PC-3 (cell line): Measurements from ENCODE around the gene IQGAP3. TPM values are rescaled to one million over a fixed set of nuclear protein-coding genes. Genes with fewer than 3 reads are reported as not detected.

ENCODE experiments used
- ATAC-seq: fragments of 200-7000 bp; cut with Tn5 transposase; 2 replicates; pipeline ENCODE4 v1.9.1; 2020; ENCODE audit warnings: mild to moderate bottlenecking, moderate library complexity
- BruUV-seq: library from RNA; stranded (reverse); fragments of 400-500 nt; replicated peaks from 2 replicates; lab custom pipeline; 2021; lab: Mats Ljungman, UMichigan
- CTCF ChIA-PET: fragments of 300-600 bp; sonication (Branson Sonifier 250); formaldehyde crosslinking; loops from one replicate; lab custom pipeline; 2022; ENCODE audit warnings: antibody characterized with exemption; lab: Charles Lee
- POLR2A ChIA-PET: fragments of 300-600 bp; sonication (Branson Sonifier 250); formaldehyde crosslinking; loops from one replicate; lab custom pipeline; 2022; ENCODE audit warnings: antibody characterized with exemption; ENCODE audit not compliant: unreplicated experiment; lab: Charles Lee
- DNase-seq: peaks from one replicate; pipeline ENCODE4 v3.0.0-alpha.2; 2015
- H2AFZ ChIP-seq: fragments of 300-600 bp; sonication (generic); 2 replicates; pipeline ENCODE4 v1.6.0; 2016; ENCODE audit warnings: antibody characterized with exemption, low read length
- H3F3A ChIP-seq: fragments of 300-600 bp; sonication (generic); one replicate; pipeline ENCODE4 v1.6.0; 2017; ENCODE audit warnings: antibody characterized with exemption, low read length, control low read depth, mild to moderate bottlenecking; ENCODE audit not compliant: unreplicated experiment
- H3K27ac ChIP-seq: fragments of 300-600 bp; sonication (generic); 2 replicates; pipeline ENCODE4 v1.5.1; 2016; ENCODE audit warnings: mild to moderate bottlenecking, low read length
- H3K27me3 ChIP-seq: fragments of 300-600 bp; sonication (generic); 2 replicates; pipeline ENCODE4 v1.6.1; 2016; ENCODE audit warnings: low read length, mixed read lengths
- H3K36me3 ChIP-seq: fragments of 300-600 bp; sonication (generic); 2 replicates; pipeline ENCODE4 v1.6.1; 2016; ENCODE audit warnings: low read depth, mixed run types, low read length, mixed read lengths
- H3K4me1 ChIP-seq: fragments of 300-600 bp; sonication (generic); 2 replicates; pipeline ENCODE4 v1.5.1; 2016; ENCODE audit warnings: low read length; ENCODE audit not compliant: insufficient read depth
- H3K4me2 ChIP-seq: fragments of 300-600 bp; sonication (generic); 2 replicates; pipeline ENCODE4 v1.6.0; 2016; ENCODE audit warnings: low read length
- H3K4me3 ChIP-seq: fragments of 300-600 bp; sonication (generic); 2 replicates; pipeline ENCODE4 v1.5.1; 2016; ENCODE audit warnings: mild to moderate bottlenecking, low read length, mixed read lengths
- H3K79me2 ChIP-seq: fragments of 300-600 bp; sonication (generic); 2 replicates; pipeline ENCODE4 v1.6.1; 2017; ENCODE audit warnings: low read length, mixed read lengths
- H3K9ac ChIP-seq: fragments of 300-600 bp; sonication (generic); 2 replicates; pipeline ENCODE4 v1.6.0; 2016; ENCODE audit warnings: mild to moderate bottlenecking, low read length
- H3K9me2 ChIP-seq: fragments of 300-600 bp; sonication (generic); replicated peaks from 2 replicates; pipeline ENCODE4 v1.6.1; 2016; ENCODE audit warnings: mixed run types, low read length, mixed read lengths
- H3K9me3 ChIP-seq: fragments of 300-600 bp; sonication (generic); 2 replicates; pipeline ENCODE4 v1.6.1; 2016; ENCODE audit warnings: low read length, mixed read lengths
- H4K20me1 ChIP-seq: fragments of 300-600 bp; sonication (generic); 2 replicates; pipeline ENCODE4 v1.6.1; 2016; ENCODE audit warnings: low read length, mixed read lengths
- EZH2 ChIP-seq: fragments of 300-600 bp; sonication (generic); IDR thresholded peaks from one replicate; pipeline ENCODE4 v1.6.1; 2017; ENCODE audit warnings: antibody characterized with exemption, mild to moderate bottlenecking, low read length; ENCODE audit not compliant: unreplicated experiment
- EZH2phosphoT487 ChIP-seq: fragments of 300-600 bp; sonication (generic); IDR thresholded peaks from 2 replicates; pipeline ENCODE4 v1.6.1; 2018; ENCODE audit warnings: mild to moderate bottlenecking, antibody characterized with exemption, low read length, borderline replicate concordance
- intact Hi-C: fragments of 100-400 bp; cut with micrococcal nuclease; formaldehyde crosslinking; loops from 2 replicates; pipeline ENCODE4 v1.9.0; 2023
- total RNA-seq: library from RNA; depleted of rRNA; stranded (reverse); fragments of >200 nt; gene quantifications from 2 replicates; pipeline ENCODE4 v1.2.3, GENCODE V29; 2014
- TF ChIP-seq, protein P1 (sequence below): fragments of 300-600 bp; sonication (generic); conservative IDR thresholded peaks from 2 replicates; pipeline ENCODE4 v1.5.1; 2017; ENCODE audit warnings: antibody characterized with exemption, low read depth, mild to moderate bottlenecking, low read length

The IQGAP3 gene
- total RNA-seq, 1 experiment from 2014 or later, result 54.3 TPM

DNA sequence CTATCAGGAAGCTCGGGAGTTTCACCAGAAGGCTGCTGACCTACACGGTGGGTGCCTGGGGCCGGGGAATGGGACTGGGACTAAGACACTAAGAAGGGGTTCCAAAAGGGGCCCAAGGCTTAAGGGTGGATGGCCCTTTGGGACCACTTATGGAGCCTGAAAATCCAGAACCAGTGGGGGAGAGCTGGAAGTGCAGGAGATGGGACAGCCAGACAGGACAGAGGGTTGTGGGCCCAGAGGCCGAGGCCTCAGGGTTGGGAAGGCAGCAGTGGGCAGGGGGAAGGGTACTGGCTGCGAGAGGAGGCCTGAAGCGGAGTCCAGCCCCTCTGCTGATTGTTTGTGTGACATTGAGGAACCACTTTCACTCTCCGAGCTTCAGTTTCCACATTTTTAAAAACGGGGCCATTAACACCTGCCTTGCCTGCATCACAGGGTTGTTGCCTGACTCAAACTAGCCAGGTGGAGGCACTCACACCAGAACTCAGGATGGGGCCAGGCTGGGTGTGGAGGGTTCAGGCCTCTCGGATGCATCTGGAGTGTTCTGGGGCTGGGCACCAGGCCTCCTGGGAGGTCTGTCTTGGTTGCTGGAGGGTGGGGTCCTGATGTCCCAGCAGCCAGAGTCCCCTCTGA lies 10.1 kb upstream of the IQGAP3 start:
- no TSS peak for BruUV-seq
- ChIA-PET POLR2A (no interaction called here), CTCF (no interaction called here)
- H3K9me3 ChIP-seq, result no peaks in the 10 kb centered on the region
- DNase-seq (no peak), ATAC-seq (no peak)
- TF ChIP-seq, protein P1, sequence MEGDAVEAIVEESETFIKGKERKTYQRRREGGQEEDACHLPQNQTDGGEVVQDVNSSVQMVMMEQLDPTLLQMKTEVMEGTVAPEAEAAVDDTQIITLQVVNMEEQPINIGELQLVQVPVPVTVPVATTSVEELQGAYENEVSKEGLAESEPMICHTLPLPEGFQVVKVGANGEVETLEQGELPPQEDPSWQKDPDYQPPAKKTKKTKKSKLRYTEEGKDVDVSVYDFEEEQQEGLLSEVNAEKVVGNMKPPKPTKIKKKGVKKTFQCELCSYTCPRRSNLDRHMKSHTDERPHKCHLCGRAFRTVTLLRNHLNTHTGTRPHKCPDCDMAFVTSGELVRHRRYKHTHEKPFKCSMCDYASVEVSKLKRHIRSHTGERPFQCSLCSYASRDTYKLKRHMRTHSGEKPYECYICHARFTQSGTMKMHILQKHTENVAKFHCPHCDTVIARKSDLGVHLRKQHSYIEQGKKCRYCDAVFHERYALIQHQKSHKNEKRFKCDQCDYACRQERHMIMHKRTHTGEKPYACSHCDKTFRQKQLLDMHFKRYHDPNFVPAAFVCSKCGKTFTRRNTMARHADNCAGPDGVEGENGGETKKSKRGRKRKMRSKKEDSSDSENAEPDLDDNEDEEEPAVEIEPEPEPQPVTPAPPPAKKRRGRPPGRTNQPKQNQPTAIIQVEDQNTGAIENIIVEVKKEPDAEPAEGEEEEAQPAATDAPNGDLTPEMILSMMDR, result no peak
- TF ChIP-seq EZH2phosphoT487, result no peak
- TF ChIP-seq EZH2, result no peak
- H3K4me2 ChIP-seq, result no peak overlapping the region
- no peaks in the 10 kb centered on the region for H4K20me1 ChIP-seq
- H3K27ac ChIP-seq, result no peak overlapping the region
- H3K9ac ChIP-seq, result no peak overlapping the region
- H3K36me3 ChIP-seq, result no peaks in the 10 kb centered on the region
- H3K4me1 ChIP-seq, result no peaks in the 10 kb centered on the region
- no peak overlapping the region for H3K4me3 ChIP-seq
- H3K27me3 ChIP-seq, result no peaks in the 10 kb centered on the region
- H3K9me2 ChIP-seq, result no peaks in the 10 kb centered on the region
- H3K79me2 ChIP-seq, result no peaks in the 10 kb centered on the region
- intact Hi-C loops, result no loop called here
- H3F3A ChIP-seq, result no peaks in the 10 kb centered on the region
- H2AFZ ChIP-seq, result no peak overlapping the region

DNA sequence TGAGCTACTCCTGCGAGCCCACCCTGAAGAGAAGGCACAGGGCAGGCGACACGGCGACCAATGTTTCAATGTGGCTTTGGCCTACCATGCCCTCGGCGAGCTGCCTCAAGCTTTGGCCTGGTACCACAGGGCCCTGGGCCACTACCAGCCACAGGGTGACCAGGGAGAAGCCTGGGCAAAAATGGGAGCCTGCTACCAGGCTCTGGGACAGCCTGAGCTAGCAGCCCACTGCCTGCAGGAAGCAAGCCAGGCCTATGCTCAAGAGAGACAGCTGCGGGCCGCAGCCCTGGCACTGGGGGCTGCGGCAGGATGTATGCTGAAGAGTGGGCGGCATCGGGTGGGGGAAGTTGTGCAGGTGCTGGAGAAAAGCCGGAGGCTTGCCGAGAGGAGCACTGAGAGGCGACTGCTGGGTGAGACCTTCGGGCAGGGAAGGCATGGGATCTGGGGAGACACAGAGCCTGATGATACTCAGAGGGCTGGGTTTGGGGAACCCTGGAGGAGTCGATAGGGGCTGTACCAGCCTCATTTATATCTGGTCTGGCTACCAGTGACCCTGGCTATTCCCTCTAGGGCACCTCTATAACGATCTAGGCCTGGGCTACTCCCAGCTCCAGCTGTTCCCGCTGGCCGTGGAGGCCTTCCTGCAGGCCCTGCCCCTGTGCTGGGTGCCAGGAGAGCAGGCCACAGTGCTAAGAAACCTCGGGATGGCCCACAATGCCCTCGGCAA lies 9.5 kb upstream of the IQGAP3 start:
- Histone ChIP-seq H3K4me1 (no peaks in the 10 kb centered on the region), H3K9me3 (no peaks in the 10 kb centered on the region), H3K4me2 (no peak overlapping the region), H3K4me3 (no peak overlapping the region), H3K36me3 (no peaks in the 10 kb centered on the region), H3K27me3 (no peaks in the 10 kb centered on the region), H3F3A (no peaks in the 10 kb centered on the region), H3K9me2 (no peaks in the 10 kb centered on the region), H3K79me2 (no peaks in the 10 kb centered on the region), H4K20me1 (no peaks in the 10 kb centered on the region), H2AFZ (no peak overlapping the region), H3K27ac (no peak overlapping the region), H3K9ac (no peak overlapping the region)
- CTCF ChIA-PET, result no interaction called here
- intact Hi-C loops, result no loop called here
- BruUV-seq, result no TSS peak
- POLR2A ChIA-PET, result no interaction called here
- no peak for ATAC-seq
- no peak for TF ChIP-seq EZH2phosphoT487
- TF ChIP-seq, protein P1, result no peak
- no peak for TF ChIP-seq EZH2
- no peak for DNase-seq

DNA sequence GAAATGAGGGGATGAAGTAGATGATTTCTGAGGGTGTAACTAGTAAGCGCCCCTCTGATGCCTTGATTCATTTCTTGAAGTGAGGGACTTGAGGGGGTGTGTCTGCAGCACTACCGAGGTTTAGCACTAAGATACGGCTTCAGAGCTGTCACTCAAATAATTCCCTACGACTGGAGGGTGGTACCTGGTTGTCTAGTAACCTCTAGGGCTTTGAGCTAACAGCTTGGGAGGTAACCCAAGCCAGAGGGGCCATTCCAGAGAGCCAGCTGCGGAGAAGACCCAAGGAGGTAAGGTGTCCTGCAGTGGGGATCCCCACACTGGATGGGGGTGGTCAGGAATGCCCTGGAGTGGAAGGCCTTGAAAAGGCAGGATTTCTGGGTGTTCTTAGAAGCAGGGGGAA lies 7.1 kb upstream of the IQGAP3 start, which contains the start of gene TTC24:
Gene TTC24, plus strand, starts transcription at position 252 of the 400 bp plus-strand sequence. CDS start 1,642 bp downstream, outside the sequence.
- H3K9me3 ChIP-seq, result no peaks in the 10 kb centered on the region
- H3K4me1 ChIP-seq, result no peaks in the 10 kb centered on the region
- no TSS peak for BruUV-seq
- H3K27ac ChIP-seq, result no peak within 1 kb of the TSS
- CTCF ChIA-PET, result no interaction called here
- no peak within 1 kb of the TSS for H3K4me2 ChIP-seq
- no peaks in the 10 kb centered on the region for H3F3A ChIP-seq
- H3K9me2 ChIP-seq, result no peaks in the 10 kb centered on the region
- H3K27me3 ChIP-seq, result no peaks in the 10 kb centered on the region
- no peak for ATAC-seq
- no peak within 1 kb of the TSS for H3K4me3 ChIP-seq
- POLR2A ChIA-PET, result no interaction called here
- no peaks in the 10 kb centered on the region for H3K79me2 ChIP-seq
- no peaks in the 10 kb centered on the region for H3K36me3 ChIP-seq
- intact Hi-C loops, result no loop called here
- H3K9ac ChIP-seq, result no peak within 1 kb of the TSS
- no peak within 1 kb of the TSS for H2AFZ ChIP-seq
- DNase-seq, result no peak
- TF ChIP-seq EZH2, result no peak
- TF ChIP-seq EZH2phosphoT487, result no peak
- TF ChIP-seq, protein P1, result no peak
- H4K20me1 ChIP-seq, result no peaks in the 10 kb centered on the region
